Activated CD8-positive, alpha-beta memory T cell treated with anti-CD3 and anti-CD28 coated beads for 1 hour (primary cell): ENCODE measurements around the gene BAK1.

Experiments
- DNase-seq, 2 donors: peaks; one replicate each; pipeline ENCODE4 v3.0.0-alpha.2; 2020; ENCODE audit warnings: low read depth in 1 of 2; ENCODE audit errors: extremely low read depth in 1 of 2

The BAK1 gene

DNA sequence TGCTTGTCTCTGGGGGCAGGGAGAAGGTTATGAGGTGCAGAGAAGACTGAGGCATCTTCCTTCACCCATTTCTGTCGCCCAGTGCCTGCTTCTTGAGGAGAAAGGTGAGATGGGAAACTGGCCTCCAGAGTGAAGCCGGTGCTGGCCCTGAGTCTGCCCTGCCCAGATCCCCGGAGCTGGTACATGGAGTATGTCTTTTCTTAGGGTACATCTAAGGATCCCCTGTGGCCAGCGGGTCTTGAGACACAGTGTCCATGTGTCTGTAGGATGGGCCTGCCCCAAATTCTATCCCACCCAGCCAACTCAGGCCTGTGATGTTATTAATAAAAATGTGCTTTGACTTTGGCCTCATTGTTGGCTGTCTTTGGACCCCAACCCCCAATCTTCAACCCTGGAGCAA, 8.8 kb upstream of the BAK1 start:
- DNase-seq: no peak

DNA sequence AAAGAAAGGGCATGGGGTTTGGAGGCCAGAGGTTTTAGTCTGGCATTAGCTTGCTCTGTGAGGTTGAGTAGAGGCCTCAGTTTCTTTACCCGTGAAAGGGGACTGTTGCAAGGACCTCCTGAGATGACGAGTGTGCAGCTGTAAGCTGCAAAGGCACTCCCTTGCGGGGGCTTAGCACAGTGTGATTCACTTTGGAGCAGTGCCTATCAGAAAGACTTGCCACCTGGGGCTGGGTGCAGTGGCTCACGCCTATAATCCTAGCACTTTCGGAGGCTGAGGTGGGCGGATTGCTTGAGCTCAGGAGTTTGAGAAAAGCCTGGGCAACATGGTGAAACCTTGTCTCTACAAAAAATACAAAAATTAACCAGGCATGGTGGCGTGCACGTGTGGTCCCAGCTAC, 7.5 kb upstream of the BAK1 start:
- DNase-seq: no peak

DNA sequence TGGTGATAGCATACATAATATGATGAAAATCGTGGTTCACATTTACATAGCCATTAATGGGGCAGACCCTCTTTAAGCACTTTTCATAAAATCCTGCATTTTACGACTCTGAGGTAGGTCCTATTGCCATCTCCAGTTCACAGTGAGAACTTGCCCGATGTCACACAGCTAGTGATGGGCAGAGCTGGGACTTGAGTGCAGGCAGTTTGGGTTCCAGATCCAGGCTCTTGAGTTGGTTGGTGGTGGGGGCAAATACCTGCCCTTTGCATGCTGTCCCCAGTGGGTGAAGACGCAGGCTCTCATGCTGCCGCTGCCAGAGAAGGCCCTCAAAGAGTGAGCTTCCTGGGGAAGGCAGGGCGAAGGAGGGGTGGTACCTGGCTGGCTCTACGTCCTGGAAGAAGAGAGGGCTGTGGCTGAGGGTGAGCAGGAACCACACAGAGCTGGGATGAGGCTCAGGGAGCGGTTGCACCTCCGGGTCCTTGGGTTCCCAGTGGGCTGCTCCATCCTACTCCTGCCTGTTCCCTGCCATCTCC, 6.1 kb upstream of the BAK1 start:
- no peak for DNase-seq

DNA sequence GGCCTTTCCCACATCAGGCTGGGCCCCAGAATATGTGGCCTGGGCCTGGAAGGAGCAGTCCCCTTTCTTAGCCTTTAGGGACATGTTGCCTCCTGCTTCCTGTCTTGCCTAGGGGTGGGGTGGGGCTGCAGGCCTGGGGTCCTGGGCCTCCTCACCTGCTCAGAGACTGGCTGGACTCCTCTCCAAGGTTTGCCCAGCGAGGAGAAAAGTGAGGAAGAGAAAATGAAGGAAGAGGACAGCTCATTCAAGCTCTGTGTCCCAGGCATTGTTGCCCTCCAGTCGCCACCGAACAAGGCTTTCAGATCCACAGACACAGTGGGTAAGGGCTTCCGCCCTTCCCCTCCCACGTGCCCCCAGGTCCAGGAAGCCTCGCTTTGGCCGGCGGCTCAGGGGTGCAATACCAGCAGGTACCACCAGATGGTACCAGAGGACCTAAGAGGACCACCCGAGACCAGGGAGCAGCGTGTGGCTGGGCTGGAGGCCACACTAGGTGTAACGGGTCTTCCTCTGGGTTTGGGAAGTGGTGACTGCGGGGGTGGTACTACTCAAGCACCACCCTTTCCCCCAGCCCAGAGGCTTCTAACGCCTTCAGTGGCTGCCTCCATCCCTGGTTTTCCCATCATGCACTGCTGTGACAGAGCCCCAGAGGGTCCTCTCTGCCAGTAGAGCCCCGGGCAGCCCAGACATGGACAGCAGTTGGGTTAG, 5.5 kb upstream of the BAK1 start:
- peak; percentile 67 to 75 for DNase-seq

DNA sequence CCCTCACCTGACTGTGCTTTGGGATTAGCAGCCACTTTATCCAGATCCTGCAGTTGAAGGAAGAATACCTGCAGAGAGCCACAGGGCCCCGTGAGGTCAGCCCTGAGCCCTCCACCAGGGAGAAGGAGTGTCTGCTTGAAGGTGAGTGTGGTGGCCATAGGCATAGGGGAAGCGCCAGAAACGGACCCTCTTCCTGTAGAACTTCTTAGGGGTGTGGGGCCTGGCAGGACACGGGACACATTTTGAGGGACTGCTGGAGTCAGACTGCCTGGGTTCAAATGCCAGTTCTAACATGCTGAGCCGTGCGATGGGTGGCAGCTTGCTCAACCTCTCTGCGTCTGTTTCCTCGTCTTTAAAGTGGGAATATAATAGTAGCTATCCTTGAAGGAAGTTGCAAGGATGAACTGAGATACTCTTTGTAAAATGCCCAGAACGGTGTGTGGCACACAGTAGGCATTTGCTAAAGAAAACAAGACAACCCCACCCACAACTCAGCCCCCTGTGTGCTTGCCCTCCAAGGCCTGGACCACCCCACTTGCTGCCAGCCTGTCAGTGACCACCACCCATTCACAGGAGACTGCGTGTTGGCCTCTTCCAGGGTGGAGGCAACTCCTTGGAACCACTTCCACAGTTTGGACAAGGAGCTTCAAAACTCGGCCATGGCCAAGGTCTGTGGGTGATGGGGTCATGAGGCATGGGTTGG, 4.8 kb upstream of the BAK1 start:
- no peak for DNase-seq

DNA sequence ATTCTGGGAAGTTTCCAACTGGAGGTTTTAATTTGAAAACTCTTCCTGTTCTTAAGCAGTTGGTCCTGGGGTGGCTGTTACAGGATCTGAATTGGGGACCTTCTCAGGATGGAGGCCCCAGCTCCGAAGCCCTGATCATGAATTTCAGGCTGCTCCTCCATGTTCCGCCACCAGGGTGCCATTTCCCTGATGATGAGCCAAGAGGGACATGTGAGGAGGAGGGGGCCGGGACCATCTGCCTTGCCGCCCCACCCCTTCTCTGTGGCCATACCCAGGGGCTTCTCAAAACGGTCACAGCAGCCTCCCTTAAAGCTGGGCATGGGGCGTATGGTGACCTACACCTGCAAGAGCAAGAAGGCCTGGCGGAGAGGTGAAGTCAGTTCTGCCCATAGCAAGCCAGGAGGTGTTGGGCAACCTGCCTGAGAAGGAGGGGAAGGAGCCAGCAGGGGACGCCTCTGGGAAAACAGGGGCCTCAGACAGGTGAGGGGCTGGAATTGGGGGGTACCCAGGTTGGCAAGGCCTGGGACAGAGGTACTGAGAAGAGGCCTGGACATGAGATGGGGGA, 3.6 kb upstream of the BAK1 start:
- DNase-seq: no peak

DNA sequence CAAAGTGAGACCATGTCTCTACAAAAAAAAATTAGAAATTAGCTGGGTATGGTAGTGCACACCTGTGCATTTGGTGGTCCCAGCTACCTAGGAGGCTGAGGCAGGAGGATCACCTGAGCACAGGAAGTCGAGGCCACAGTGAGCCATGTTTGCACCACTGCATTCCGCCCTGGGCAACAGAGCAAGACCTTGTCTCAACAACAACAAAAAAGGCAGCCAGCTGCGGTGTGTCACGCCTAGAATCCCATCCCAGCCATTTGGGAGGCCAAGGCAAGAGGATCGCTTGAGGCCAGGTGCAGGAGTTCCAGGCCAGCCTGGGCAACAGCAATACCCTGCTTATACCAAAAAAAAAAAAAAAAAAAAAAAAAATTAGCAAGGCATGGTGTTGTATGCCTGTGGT, 1.1 kb upstream of the BAK1 start:
- DNase-seq: no peak

DNA sequence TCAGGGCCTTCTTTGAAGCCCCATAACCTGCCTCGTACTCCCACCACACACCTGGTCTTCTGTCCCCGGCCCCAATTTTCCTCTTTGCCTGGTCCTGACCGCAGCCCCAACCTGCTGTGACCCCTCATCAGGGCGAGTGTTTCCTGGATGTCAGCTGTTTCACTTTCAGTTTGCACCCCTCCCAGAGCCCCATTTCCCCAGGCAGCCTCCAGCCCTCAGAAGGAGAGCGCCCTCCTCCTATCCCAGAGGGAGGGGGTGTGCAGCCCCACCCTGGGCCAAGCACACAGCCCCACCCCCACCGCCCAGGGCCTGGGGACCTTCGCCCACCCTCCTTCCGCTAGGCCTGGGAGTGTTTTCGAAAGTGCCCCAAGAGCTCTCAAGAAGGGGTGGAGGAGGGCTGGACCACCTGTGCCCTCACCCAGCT, 1.5 kb downstream of the BAK1 start:
- no peak for DNase-seq

DNA sequence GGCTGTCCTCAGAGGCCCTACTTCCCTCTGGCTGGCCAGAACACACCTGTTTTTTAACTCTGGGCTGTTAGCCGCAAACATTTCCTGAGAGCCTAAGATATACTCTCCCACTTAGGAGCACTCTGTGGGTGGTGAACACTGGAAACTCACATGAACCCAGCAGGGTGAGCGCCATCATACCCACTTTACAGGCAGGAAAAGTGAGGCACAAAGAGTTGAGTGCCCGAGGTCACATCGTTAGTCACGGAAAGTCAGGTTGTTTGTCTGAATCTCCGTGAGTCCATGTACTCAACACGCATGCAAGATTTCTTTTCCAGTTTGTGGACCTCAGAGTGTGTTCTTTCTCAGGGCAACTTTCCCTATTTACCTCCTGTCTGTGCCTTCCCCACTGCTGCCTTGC, 1.9 kb downstream of the BAK1 start:
- no peak for DNase-seq

DNA sequence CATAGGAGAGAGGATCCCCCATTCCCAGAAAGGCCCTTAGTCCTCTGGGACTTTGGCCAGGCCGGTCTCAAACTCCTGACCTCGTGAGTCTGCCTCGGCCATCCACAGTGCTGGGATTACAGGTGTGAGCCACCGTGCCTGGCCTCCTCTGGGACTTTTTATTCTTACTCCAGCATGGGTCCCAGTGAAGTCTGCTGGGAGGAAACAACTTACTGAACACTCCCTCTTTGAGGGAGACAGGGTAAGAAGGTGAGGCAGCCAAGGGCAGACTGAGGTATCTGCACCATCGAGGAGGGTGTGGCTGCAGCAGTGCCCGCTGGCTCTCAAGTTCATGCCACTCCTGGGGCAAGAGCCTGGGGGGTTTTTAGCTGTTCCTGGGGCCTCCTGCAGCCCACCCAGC, 2.4 kb downstream of the BAK1 start:
- no peak for DNase-seq

DNA sequence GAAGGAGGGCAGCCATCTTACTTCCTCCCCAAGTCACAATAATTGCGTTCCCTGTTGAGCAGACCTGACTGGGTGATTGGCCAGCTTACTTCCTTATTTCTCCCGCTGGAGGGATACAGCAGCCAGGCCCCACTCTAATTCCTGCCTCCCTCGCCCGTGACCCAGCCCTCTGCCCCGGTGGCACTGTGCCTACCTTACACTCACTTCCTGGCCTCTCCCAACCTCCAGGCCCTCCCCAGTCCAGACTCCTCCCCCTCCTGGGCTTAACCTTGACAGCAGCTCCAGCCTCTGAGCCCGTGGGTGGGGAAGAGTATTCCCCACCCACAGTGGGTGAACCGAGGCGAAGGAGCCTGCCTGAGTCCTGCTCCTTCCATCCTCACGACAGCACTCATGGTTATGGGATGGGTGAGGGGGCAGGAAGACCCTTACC, 3.0 kb downstream of the BAK1 start:
- DNase-seq: no peak

DNA sequence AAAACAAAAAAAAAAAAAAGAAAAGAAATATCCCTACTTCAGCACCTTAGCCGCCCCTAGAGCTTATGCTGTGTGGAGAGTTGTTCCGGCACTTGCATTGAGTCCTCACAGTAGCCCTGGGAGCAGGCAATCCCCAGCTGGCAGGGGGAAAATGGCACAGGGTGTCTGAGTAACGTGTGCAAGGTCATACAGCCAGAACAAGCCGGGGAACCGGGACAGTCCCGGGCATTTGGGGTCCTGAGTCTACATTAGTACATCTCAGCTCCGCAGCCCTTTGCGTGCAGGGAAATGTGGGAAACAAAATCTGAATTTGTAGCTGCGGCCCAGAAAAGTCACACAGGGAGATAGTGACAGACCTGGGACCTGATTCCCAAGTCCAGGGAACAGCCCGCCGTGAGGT, 3.4 kb downstream of the BAK1 start:
- no peak for DNase-seq

DNA sequence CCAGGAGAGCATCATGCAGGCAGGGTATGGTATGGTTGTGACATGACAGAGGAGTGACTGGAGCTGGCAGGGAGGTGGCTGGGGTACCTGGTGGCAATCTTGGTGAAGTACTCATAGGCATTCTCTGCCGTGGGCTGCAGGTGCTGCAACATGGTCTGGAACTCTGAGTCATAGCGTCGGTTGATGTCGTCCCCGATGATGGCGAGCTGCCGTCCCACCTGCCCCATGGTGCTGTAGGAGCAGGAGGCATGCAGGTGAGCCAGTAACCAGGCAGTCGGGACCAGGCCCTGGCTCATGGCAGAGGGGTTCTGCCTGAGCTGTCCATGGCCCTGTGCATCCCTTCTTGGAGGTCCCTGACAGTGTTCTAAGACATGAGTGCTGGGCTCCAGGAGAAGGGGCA, 4.9 kb downstream of the BAK1 start:
- DNase-seq: no peak

DNA sequence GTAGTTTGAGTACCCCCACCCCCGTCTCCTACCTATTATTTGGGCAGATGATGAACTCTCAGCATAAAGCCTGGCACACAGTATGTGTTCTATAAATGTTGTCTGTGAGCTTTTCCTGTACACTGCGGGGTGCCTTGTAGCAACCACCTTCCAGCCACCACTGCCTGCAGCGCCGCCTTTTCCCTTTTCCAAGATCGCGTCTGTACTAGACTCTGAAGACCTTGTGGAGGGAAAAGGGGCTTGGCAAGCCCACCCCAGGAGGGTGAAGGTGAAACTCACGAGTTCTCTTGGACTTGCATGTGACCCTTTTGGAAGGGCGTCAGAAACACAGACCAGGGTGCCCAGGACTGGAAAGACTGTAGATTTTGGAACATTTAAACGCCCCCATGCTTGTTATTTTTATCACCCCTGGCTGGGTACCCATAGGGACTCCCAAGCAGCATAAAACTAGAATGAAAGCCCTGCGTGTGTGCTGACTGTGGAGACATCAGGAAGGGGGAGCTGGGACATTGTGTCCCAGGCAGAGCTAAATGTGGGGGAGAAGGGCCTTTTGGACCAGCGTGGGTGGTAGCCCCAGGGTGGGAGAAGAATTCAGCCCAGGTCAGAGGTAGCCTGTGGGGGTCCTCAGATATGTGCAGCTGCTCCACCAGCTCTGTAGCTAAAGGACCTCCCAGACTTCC, 8.3 kb downstream of the BAK1 start:
- no peak for DNase-seq

DNA sequence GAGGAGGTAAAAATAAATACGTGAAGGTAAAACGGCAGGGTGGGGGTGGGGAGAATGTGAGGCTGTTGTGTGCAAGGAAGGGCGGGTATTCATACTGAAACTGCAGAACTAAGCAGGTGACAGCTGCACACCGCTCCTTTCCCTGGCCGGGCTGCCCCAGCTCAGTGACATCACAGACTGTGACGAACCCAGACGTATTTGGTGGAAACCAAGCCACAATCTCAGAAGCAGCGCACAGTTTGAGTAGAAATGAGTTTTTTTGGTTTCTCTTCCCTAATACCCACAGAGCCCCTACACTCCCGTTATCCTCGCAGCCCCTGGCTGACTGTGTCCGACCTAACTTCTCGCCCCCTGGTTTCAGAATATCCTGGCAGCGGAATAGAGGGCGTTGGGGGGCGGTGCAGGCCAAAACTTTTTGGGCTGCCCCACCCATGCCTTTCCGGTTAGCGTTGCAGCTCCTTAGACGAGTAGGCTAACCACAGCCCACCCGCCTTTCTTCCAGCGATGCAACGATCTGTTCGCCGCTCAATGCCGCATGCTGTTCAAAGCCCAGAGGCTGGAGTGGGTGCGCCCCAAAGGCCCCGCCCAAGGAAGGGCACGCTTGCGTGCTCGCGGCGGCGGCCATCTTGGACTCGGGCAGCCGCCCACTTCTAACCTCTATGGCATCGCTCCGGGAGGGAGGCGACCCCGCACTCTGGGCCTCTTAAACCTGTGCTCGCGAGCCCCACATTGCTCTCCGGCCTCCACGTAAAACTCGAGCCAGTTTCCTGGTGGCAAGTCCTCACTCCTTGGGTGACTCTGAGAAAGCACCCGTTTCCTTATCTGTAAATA, 9.1 kb downstream of the BAK1 start:
- peak; percentile 85 to 89 for DNase-seq

DNA sequence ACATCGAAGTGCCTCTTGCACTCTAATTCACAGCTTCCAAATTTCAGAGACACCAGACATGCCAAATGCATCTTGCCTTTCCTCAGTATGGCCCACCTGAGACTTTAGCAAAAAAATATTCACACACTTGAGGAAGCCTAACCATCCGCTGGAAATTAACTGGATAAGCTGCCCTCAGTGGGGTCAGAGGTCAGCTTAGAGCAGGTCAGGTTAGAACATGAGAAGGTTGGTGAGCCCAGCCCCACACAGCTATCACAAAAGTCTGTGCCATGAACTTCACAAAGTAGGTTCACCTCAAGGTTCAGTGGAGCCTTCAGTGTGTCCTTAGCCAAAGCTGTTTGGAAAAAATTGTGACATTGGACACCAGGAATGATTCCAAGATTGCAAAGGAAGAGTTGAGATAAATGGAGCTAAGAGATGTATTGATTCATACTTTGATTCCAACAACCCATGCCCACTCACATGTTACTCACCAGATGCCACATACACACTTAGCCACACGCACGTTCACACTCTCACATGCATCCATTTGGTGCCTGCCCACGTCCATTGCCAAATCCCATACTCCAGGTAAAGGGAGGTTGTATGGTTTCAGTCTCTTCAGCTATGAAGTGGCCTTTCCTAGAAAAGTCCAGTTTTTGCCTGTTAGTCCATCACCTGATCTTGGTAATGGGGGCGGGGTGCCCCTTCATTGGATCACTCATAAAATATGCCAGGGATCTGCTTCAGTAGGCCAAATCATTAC, 11.1 kb downstream of the BAK1 start:
- DNase-seq: no peak

DNA sequence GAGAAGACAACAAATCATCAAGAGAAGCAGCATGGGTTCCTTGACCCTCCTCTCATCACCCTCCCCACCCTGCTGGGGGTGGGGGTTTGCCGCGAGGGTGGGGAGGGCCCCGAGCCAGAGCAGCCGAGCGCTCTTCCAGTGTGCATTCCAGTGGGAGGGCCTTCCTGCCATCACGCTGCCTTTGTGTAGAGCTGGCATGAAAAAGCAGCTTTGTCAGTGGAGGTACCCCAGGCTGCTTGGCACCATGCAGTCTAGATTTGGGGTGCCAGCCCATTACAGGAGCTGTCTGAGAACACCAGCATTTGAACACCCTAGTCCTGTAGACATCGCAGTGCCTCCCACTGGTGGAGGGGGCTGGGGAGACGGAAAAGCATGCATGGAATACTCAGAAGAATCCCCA, 12.2 kb downstream of the BAK1 start:
- DNase-seq: no peak

DNA sequence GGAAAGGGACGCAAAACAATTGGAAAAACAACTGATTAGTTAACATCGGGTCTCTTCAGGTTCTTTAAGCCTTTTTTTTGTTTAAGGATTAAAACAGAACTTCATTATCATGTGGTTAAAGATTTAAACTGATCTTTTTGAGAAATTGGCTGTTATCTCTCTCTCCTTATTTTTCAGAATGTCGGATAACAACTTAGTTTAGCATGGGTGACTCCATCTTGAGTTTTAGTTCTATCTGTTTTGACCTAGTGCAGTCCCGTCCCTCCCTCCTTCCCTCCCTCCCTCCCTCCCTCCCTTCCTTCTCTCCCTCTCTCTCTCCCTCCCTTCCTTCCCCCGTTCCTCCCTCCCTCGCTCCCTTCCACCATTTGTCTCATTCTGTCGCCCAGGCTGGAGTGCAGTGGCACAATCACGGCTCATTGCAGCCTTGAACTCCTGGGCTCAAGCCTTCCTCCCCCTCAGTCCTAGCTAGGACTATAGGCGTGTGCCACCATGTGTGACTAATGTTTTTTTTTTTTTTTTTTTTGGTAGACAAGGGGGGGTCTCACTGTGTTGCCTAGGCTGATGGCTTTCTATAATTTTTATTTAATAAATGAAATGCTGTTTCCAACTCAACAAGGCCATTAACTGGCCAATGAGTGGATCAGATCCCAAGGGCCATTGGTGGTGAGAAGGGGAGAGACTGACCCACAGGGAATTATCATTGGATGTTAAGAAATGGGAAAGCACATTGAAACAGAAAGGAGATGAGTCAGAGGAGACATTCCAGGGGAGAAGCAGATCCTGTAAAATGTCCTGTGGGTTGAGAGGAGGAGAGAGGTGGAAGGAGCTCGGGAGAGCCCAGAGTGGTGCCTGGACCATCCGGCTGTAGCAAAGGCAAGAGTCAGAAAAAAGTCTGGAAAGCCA, 13.6 kb downstream of the BAK1 start:
- no peak for DNase-seq

DNA sequence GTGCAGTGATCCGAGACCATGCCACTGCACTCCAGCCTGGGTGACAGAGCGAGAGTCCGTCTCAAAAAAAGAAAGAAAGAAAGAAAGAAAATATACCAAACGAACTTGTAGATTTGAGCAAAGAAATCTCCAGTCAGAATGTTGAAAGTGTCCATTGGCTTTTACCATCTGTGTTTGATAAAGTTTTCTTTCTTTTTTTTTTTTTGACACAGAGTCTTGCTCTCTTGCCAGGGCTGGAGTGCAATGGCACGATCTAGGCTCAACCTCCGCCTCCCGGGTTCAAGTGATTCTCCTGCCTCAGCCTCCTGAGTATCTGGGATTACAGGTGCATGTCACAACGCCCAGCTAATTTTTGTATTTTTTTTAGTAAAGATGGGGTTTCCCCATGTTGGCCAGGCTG, 21.3 kb downstream of the BAK1 start:
- no peak for DNase-seq
